GM12878 (cell line): ENCODE results near the gene LMO2. TPM values are rescaled to one million over a fixed set of nuclear protein-coding genes. Genes with fewer than 3 reads are reported as not detected.

Experiments used
- BCL11A ChIP-seq: IDR thresholded peaks from 2 replicates; pipeline ENCODE4 v1.6.1; 2011; ENCODE audit warnings: low read depth, low read length
- BCL3 ChIP-seq: IDR thresholded peaks from 2 replicates; pipeline ENCODE4 v1.6.1; 2011; ENCODE audit warnings: borderline replicate concordance, low read depth, mild to moderate bottlenecking, moderate library complexity, low read length; ENCODE audit not compliant: insufficient read depth, poor library complexity, severe bottlenecking
- BHLHE40 ChIP-seq, 2 experiments: fragments of 450-650 bp in 1 of 2; IDR thresholded peaks; 2 replicates each; pipeline ENCODE4 v1.6.1; 2011 to 2017; ENCODE audit warnings: low read depth in 2 of 2, borderline replicate concordance in 1 of 2, improper control_type of control experiment in 1 of 2, low read length in 1 of 2, mild to moderate bottlenecking in 1 of 2
- NFYB ChIP-seq: IDR thresholded peaks from 2 replicates; pipeline ENCODE4 v1.6.1; 2011; ENCODE audit warnings: low read depth, mild to moderate bottlenecking, low read length, improper control_type of control experiment, moderate library complexity; ENCODE audit not compliant: insufficient read depth
- NR2F1 ChIP-seq: fragments of 450-650 bp; conservative IDR thresholded peaks from 2 replicates; pipeline ENCODE4 v1.6.1; 2017; ENCODE audit warnings: mild to moderate bottlenecking
- RAD21 ChIP-seq: IDR thresholded peaks from 2 replicates; pipeline ENCODE4 v1.6.1; 2011; ENCODE audit warnings: mild to moderate bottlenecking, low read depth, low read length, moderate library complexity; ENCODE audit not compliant: insufficient read depth
- RB1 ChIP-seq: fragments of 450-650 bp; formaldehyde crosslinking; IDR thresholded peaks from 2 replicates; pipeline ENCODE4 v1.6.1; 2017; ENCODE audit warnings: mild to moderate bottlenecking, borderline replicate concordance
- RBBP5 ChIP-seq: fragments of 200-600 bp; sonication (generic); conservative IDR thresholded peaks from 2 replicates; pipeline ENCODE4 v1.6.1; 2016
- SMAD5 ChIP-seq: IDR thresholded peaks from 2 replicates; pipeline ENCODE4 v1.6.1; 2016; ENCODE audit warnings: antibody characterized with exemption, low read depth
- SREBF1 ChIP-seq: IDR thresholded peaks from 2 replicates; pipeline ENCODE4 v1.6.1; 2012; ENCODE audit warnings: mild to moderate bottlenecking, low read length
- TAF1 ChIP-seq: IDR thresholded peaks from 2 replicates; pipeline ENCODE4 v1.6.1; 2011; ENCODE audit warnings: mild to moderate bottlenecking, low read depth, low read length, borderline replicate concordance
- YBX1 ChIP-seq: fragments of 450-650 bp; IDR thresholded peaks from 2 replicates; pipeline ENCODE4 v1.6.1; 2016; ENCODE audit warnings: antibody characterized with exemption
- ZBTB4 ChIP-seq: fragments of 450-650 bp; formaldehyde crosslinking; IDR thresholded peaks from 2 replicates; pipeline ENCODE4 v1.4.0; 2022; ENCODE audit warnings: mild to moderate bottlenecking, moderate library complexity
- polyA plus RNA-seq, 11 experiments: library from polyadenylated mRNA; depleted of rRNA in 4 of 11; unstranded in 6 of 11; stranded (reverse) in 5 of 11; fragments of >200 nt; fragmentation: Nextera tagmentation in 4 of 11; fragmentation: Illumina TruSeq in 1 of 11; extraction: Ambion mirVana in 4 of 11; extraction: Trizol in 1 of 11; gene quantifications; 1 replicate in 1 of 11; 2 replicates in 10 of 11; pipeline versions ENCODE4 v1.2.1 to v1.2.3, GENCODE V29; 2011 to 2016; ENCODE audit warnings: inconsistent platforms in 2 of 11, missing spikeins in 2 of 11, low read depth in 1 of 11
- total RNA-seq, 4 experiments: library from RNA; depleted of rRNA in 3 of 4; stranded (reverse); fragments of >200 nt in 3 of 4; fragmentation: Illumina TruSeq in 1 of 4; extraction: Trizol in 1 of 4; gene quantifications; 2 replicates each; pipeline versions ENCODE4 v1.2.1 to v1.2.3, GENCODE V29; 2013 to 2021

LMO2 gene
- total and polyA plus RNA-seq, 10 of the 15 experiments (the other 5 are each of a cell fraction or from before 2014, with no cell fraction given): 0.29 to 1.9 (median 1.1) TPM; not detected in 1

- TF ChIP-seq ZBTB4 (CRISPR knock-in tag): no peak
- TF ChIP-seq RAD21: no peak
- no peak for TF ChIP-seq BCL3
- no peak for TF ChIP-seq TAF1
- TF ChIP-seq SREBF1: no peak
- TF ChIP-seq RBBP5: no peak
- TF ChIP-seq RB1: no peak
- TF ChIP-seq BHLHE40 (IDR thresholded peaks at IDR 0.05; ENCODE audit: borderline replicate concordance in 1 of 2, low read depth in 2 of 2, low read length in 1 of 2): no peak
- TF ChIP-seq SMAD5: no peak
- TF ChIP-seq NFYB: no peak
- no peak for TF ChIP-seq YBX1
- no peak for TF ChIP-seq BCL11A
- no peak for TF ChIP-seq NR2F1
These were observed 10.0 kb downstream of the LMO2 start (continued) for GRCh38 chr11:33881651-33882503.
